Activated CD4-positive, alpha-beta T cell treated with anti-CD3 and anti-CD28 coated beads, Interleukin-2, amount 50 U/mL, for 4 hours (primary cell): ENCODE measurements around the gene TOB2.
A peak's percentile ranks its signal among the peaks of the same experiment; 100 is the strongest.

Source experiments
- DNase-seq, 2 experiments: peaks; one replicate each; pipeline ENCODE4 v3.0.0-alpha.2; 2020

TOB2 gene

GRCh38 chr22:41446639-41447434 is at the start of gene TOB2:
TOB2 (minus strand) TSS chr22:41446801; CDS start chr22:41437345, 9,456 bp downstream.
- peak; percentile 91 for DNase-seq

GRCh38 chr22:41491374-41492100 is 44.9 kb upstream of the TOB2 start:
- DNase-seq = no peak

GRCh38 chr22:41488596-41489385 is 42.2 kb upstream of the TOB2 start:
- no peak for DNase-seq

- no peak for DNase-seq
Observed at GRCh38 chr22:41488076-41488475, 41.5 kb upstream of the TOB2 start.

- DNase-seq = no peak
Observed at GRCh38 chr22:41487037-41487935, 40.7 kb upstream of the TOB2 start.

GRCh38 chr22:41485033-41485432 is 38.4 kb upstream of the TOB2 start:
- DNase-seq = no peak

GRCh38 chr22:41482319-41482935 is 35.8 kb upstream of the TOB2 start:
- no peak for DNase-seq

- no peak for DNase-seq
Observed at GRCh38 chr22:41481925-41482318, 35.3 kb upstream of the TOB2 start.

GRCh38 chr22:41481131-41481830 is 34.7 kb upstream of the TOB2 start:
- no peak for DNase-seq

GRCh38 chr22:41480397-41480735 is 33.8 kb upstream of the TOB2 start:
- no peak for DNase-seq

GRCh38 chr22:41479671-41480396 is 33.2 kb upstream of the TOB2 start:
- DNase-seq = no peak

GRCh38 chr22:41478891-41479521 is 32.4 kb upstream of the TOB2 start:
- DNase-seq = no peak

GRCh38 chr22:41478473-41478872 is 31.9 kb upstream of the TOB2 start:
- no peak for DNase-seq

- no peak for DNase-seq
Observed at GRCh38 chr22:41474872-41475451, 28.4 kb upstream of the TOB2 start.

- no peak for DNase-seq
Observed at GRCh38 chr22:41471568-41471967, 25.0 kb upstream of the TOB2 start.

- no peak for DNase-seq
Observed at GRCh38 chr22:41470886-41471285, 24.3 kb upstream of the TOB2 start.

GRCh38 chr22:41469218-41469851 is 22.7 kb upstream of the TOB2 start:
- DNase-seq = no peak

- DNase-seq = peak; percentile 97 to 98
Observed at GRCh38 chr22:41468381-41469217, 22.0 kb upstream of the TOB2 start, which contains the start of the genes ACO2 and PHF5A. ACO2 (plus strand) TSS chr22:41469117; CDS start chr22:41469147, 30 bp downstream. PHF5A (minus strand) TSS chr22:41468692; CDS start chr22:41468653, 39 bp downstream.
